Kidney (tissue), 14 donors: ENCODE measurements around the gene CRYL1. TPM values are rescaled to one million over a fixed set of nuclear protein-coding genes. Genes with fewer than 3 reads are reported as not detected.

Source experiments
- DNase-seq, 5 donors: peaks; one replicate each; pipeline ENCODE4 v3.0.0-alpha.2; 2013 to 2020
- FAIRE-seq: peaks from 2 replicates; lab custom pipeline; 2012; peaks lifted over from hg19 to GRCh38; lab: Jason Lieb, UNC
- H3K27ac ChIP-seq, 2 donors: one replicate each; pipeline ENCODE4 v1.7.0; 2013; ENCODE audit warnings: low read depth in 2 of 2, low read length in 2 of 2, inconsistent platforms in 1 of 2
- H3K27me3 ChIP-seq: one replicate; pipeline ENCODE4 v1.7.1; 2013; ENCODE audit warnings: low read length, inconsistent platforms; ENCODE audit not compliant: control insufficient read depth, insufficient read depth
- H3K36me3 ChIP-seq, 3 donors: one replicate each; pipeline versions ENCODE4 v1.7.0 to v1.7.1; 2013; ENCODE audit warnings: low read length in 3 of 3, control low read depth in 1 of 3, inconsistent platforms in 1 of 3; ENCODE audit not compliant: insufficient read depth in 3 of 3, control insufficient read depth in 2 of 3
- H3K4me1 ChIP-seq, 3 donors: one replicate each; pipeline versions ENCODE4 v1.7.0 to v1.7.1; 2013; ENCODE audit warnings: low read length in 3 of 3, inconsistent platforms in 1 of 3, low read depth in 1 of 3; ENCODE audit not compliant: control insufficient read depth in 2 of 3, insufficient read depth in 2 of 3
- H3K4me3 ChIP-seq, 3 donors: one replicate each; pipeline versions ENCODE4 v1.7.0 to v1.8.1; 2013; ENCODE audit warnings: low read length in 3 of 3, control low read depth in 1 of 3, inconsistent platforms in 1 of 3
- H3K9ac ChIP-seq, 3 donors: one replicate each; pipeline versions ENCODE4 v1.7.0 to v1.7.1; 2013; ENCODE audit warnings: low read length in 3 of 3, control low read depth in 1 of 3, inconsistent platforms in 1 of 3
- H3K9me3 ChIP-seq, 3 donors: one replicate each; pipeline versions ENCODE4 v1.7.0 to v1.7.1; 2013; ENCODE audit warnings: low read length in 3 of 3, control low read depth in 1 of 3, inconsistent platforms in 1 of 3; ENCODE audit not compliant: control insufficient read depth in 2 of 3, insufficient read depth in 1 of 3
- CTCF ChIP-seq: IDR thresholded peaks from 3 replicates; pipeline ENCODE4 v1.5.1; 2012; ENCODE audit warnings: mild to moderate bottlenecking, moderate library complexity, borderline replicate concordance; ENCODE audit not compliant: insufficient read depth; ENCODE audit errors: extremely low read depth
- intact Hi-C: fragments of 100-400 bp; cut with DNase I; formaldehyde crosslinking; loops from one replicate; pipeline ENCODE4 v1.11.1; 2022
- polyA plus RNA-seq: library from polyadenylated mRNA; stranded (reverse); fragments of 350-450 nt; fragmentation: Illumina TruSeq; extraction: RNeasy Lipid Tissue Mini Kit (QIAGEN cat#74804); gene quantifications from one replicate; pipeline ENCODE4 v1.2.3, GENCODE V29; 2014; ENCODE audit warnings: low read depth, low replicate concordance; ENCODE audit not compliant: insufficient read depth
- total RNA-seq: library from RNA; stranded (reverse); fragmentation: NEBNext Ultra II Directional; extraction: Animal tissue kit (Norgen Biotek cat#: 25700); gene quantifications from one replicate; pipeline ENCODE4 v1.2.1, GENCODE V29; 2021
- donor health status: control.
- donor health status: control.
- donor health status: control.
- donor health status: control.
- donor health status: control.
- donor health status: DM: yes; HTN: yes; CAD: no.
- donor health status: Normal renal cell carcinoma (clear cell type).

CRYL1 gene
- total and polyA plus RNA-seq, 2 donors from 2014 or later: 130 to 462 TPM

GRCh38 chr13:20387006-20387405 lies 138.7 kb downstream of the CRYL1 start:
- FAIRE-seq (no peak), DNase-seq (no peak)
- no peaks in the 10 kb centered on the region for H3K4me1 ChIP-seq
- no peaks in the 10 kb centered on the region for H3K9me3 ChIP-seq
- H3K4me3 ChIP-seq: no peak overlapping the region
- intact Hi-C loops: no loop called here
- TF ChIP-seq CTCF: no peak
- no peaks in the 10 kb centered on the region for H3K27me3 ChIP-seq
- no peaks in the 10 kb centered on the region for H3K36me3 ChIP-seq
- no peak overlapping the region for H3K9ac ChIP-seq
- no peak overlapping the region for H3K27ac ChIP-seq

- DNase-seq: no peak
- H3K4me1 ChIP-seq: no peaks in the 10 kb centered on the region
- no peak for FAIRE-seq
- no peaks in the 10 kb centered on the region for H3K27me3 ChIP-seq
- H3K27ac ChIP-seq: no peak overlapping the region
- no peak for TF ChIP-seq CTCF
- no peaks in the 10 kb centered on the region for H3K36me3 ChIP-seq
- no peak overlapping the region for H3K4me3 ChIP-seq
- no peak overlapping the region for H3K9ac ChIP-seq
- no peaks in the 10 kb centered on the region for H3K9me3 ChIP-seq
- intact Hi-C loops: no loop called here
These were observed 142.6 kb downstream of the CRYL1 start for GRCh38 chr13:20383058-20383457.

- H3K27ac ChIP-seq: no peak overlapping the region
- DNase-seq (no peak), FAIRE-seq (no peak)
- H3K36me3 ChIP-seq: no peaks in the 10 kb centered on the region
- H3K9me3 ChIP-seq: no peaks in the 10 kb centered on the region
- no peak for TF ChIP-seq CTCF
- no peaks in the 10 kb centered on the region for H3K4me1 ChIP-seq
- H3K4me3 ChIP-seq: no peak overlapping the region
- H3K27me3 ChIP-seq: no peaks in the 10 kb centered on the region
- H3K9ac ChIP-seq: no peak overlapping the region
- intact Hi-C loops: no loop called here
These were observed 144.3 kb downstream of the CRYL1 start for GRCh38 chr13:20381401-20381800.

GRCh38 chr13:20378721-20379120 lies 146.9 kb downstream of the CRYL1 start:
- H3K4me1 ChIP-seq: no peaks in the 10 kb centered on the region
- no peak overlapping the region for H3K9ac ChIP-seq
- TF ChIP-seq CTCF: no peak
- H3K27me3 ChIP-seq: no peaks in the 10 kb centered on the region
- no peak for FAIRE-seq
- no peak for DNase-seq
- intact Hi-C loops: loop anchor here (10.0 kb wide), 1 partner anchor 74 kb away; no protein-coding TSS in a partner anchor
- no peak overlapping the region for H3K4me3 ChIP-seq
- H3K27ac ChIP-seq: no peak overlapping the region
- H3K36me3 ChIP-seq: no peaks in the 10 kb centered on the region
- no peaks in the 10 kb centered on the region for H3K9me3 ChIP-seq
